NCI-H1417 (cell line): ENCODE measurements around the gene MTUS2.
"Not testable (repeated sequence)": the region's sequence is repeated elsewhere in the genome, so short reads cannot be mapped to it uniquely, and the experiment has no call there.

Experiments
- DNase-seq, 3 experiments: peaks; one replicate each; lab custom pipeline; 2025; lab: John Stamatoyannopoulos, UW

The MTUS2 gene

GRCh38 chr13:28958018-28958417 lies 137.9 kb downstream of the MTUS2 start:
- DNase-seq = no peak

- no peak for DNase-seq
These were observed 138.3 kb downstream of the MTUS2 start for GRCh38 chr13:28958441-28958840.

GRCh38 chr13:28964052-28964451 lies 143.9 kb downstream of the MTUS2 start:
- no peak for DNase-seq

- no peak for DNase-seq
These were observed 144.7 kb downstream of the MTUS2 start for GRCh38 chr13:28964803-28965202.

- DNase-seq = no peak
These were observed 147.1 kb downstream of the MTUS2 start for GRCh38 chr13:28967029-28967915.

GRCh38 chr13:28976195-28976594 lies 156.1 kb downstream of the MTUS2 start:
- no peak for DNase-seq

GRCh38 chr13:28976636-28977035 lies 156.5 kb downstream of the MTUS2 start:
- no peak for DNase-seq

- no peak for DNase-seq
These were observed 158.4 kb downstream of the MTUS2 start for GRCh38 chr13:28978574-28978973.

GRCh38 chr13:28981530-28981929 lies 161.4 kb downstream of the MTUS2 start:
- DNase-seq = no peak

GRCh38 chr13:28983641-28984040 lies 163.5 kb downstream of the MTUS2 start:
- peak in 1 of 3 experiments; percentile 77 for DNase-seq

- no peak for DNase-seq
These were observed 164.2 kb downstream of the MTUS2 start for GRCh38 chr13:28984326-28984725.

GRCh38 chr13:28984825-28985224 lies 164.7 kb downstream of the MTUS2 start:
- no peak for DNase-seq

- not testable (repeated sequence) for DNase-seq
These were observed 170.2 kb downstream of the MTUS2 start for GRCh38 chr13:28990378-28990777.

GRCh38 chr13:28991764-28992163 lies 171.6 kb downstream of the MTUS2 start:
- no peak for DNase-seq

- DNase-seq = no peak
These were observed 180.7 kb downstream of the MTUS2 start for GRCh38 chr13:29000826-29001225.

GRCh38 chr13:29005035-29005762 lies 185.1 kb downstream of the MTUS2 start:
- DNase-seq = no peak

- DNase-seq = no peak
These were observed 185.6 kb downstream of the MTUS2 start for GRCh38 chr13:29005763-29006120.

- no peak for DNase-seq
These were observed 186.3 kb downstream of the MTUS2 start for GRCh38 chr13:29006359-29006850.

- no peak for DNase-seq
These were observed 188.2 kb downstream of the MTUS2 start for GRCh38 chr13:29008296-29008695.

GRCh38 chr13:29020314-29020713 lies 200.2 kb downstream of the MTUS2 start:
- no peak for DNase-seq

- DNase-seq = no peak
These were observed 201.2 kb downstream of the MTUS2 start for GRCh38 chr13:29021311-29021710.

GRCh38 chr13:29021717-29022116 lies 201.6 kb downstream of the MTUS2 start:
- DNase-seq = no peak

GRCh38 chr13:29022410-29022809 lies 202.3 kb downstream of the MTUS2 start:
- DNase-seq = no peak
